Measurements from ENCODE around the gene TSTD1. TPM values are rescaled to one million over a fixed set of nuclear protein-coding genes. Genes with fewer than 3 reads are reported as not detected.

Gene TSTD1
- total RNA-seq, 1 experiment from 2014 or later = 116 TPM

GRCh38 chr1:161006563-161006962 is 32.2 kb downstream of the TSTD1 start:
- ATAC-seq (no peak), DNase-seq (ENCODE audit: low read depth, low spot score) (no peak)
- POLR2A ChIA-PET = interaction anchor here (1.9 kb wide), 1 partner anchor 15 kb away, joined by 7 read pairs; the partner anchor contains the start of gene F11R
- Histone ChIP-seq H3K9me3 (ENCODE audit: control insufficient read depth in 1 of 2, insufficient read depth in 1 of 2, low read depth in 1 of 2, low read length in 2 of 2) (no peaks in the 10 kb centered on the region), H3K36me3 (ENCODE audit: control insufficient read depth in 1 of 2, insufficient read depth in 2 of 2, low read length in 2 of 2) (peaks cover 0 to 2% of the 10 kb centered on the region in 2 experiments; a peak in 1 of 4 replicates), H3K9me2 (ENCODE audit: insufficient read depth) (no peaks in the 10 kb centered on the region), H3K9ac (ENCODE audit: low read length) (no peak overlapping the region), H3K27ac (ENCODE audit: low read depth, low read length) (no peak overlapping the region), H3K4me2 (ENCODE audit: low read length) (no peak overlapping the region), H3K27me3 (ENCODE audit: insufficient read depth, low read length) (no peaks in the 10 kb centered on the region), H2AFZ (ENCODE audit: low read depth, low read length, poor library complexity, severe bottlenecking) (no peak overlapping the region), H3K79me2 (ENCODE audit: insufficient read depth, low read length) (peaks cover 93% of the 10 kb centered on the region), H4K20me1 (ENCODE audit: insufficient read depth) (no peaks in the 10 kb centered on the region; the same call in 1 of the 2 replicates), H3K4me3 (replicated peaks in 1 of 2; ENCODE audit: low read depth in 1 of 2, low read length in 2 of 2) (no peak overlapping the region), H3K4me1 (ENCODE audit: control insufficient read depth in 1 of 2, insufficient read depth in 2 of 2, low read length in 2 of 2) (no peaks in the 10 kb centered on the region; a peak in 1 of 4 replicates)
- BruUV-seq (replicated peaks) = no TSS peak
- intact Hi-C loops (cut with micrococcal nuclease) = no loop called here
- CTCF ChIA-PET = no interaction called here
- RAD21 ChIA-PET (ENCODE audit: low non-redundant PET in 1 of 2, low total read pairs in 2 of 2, uncharacterized antibody in 2 of 2, unreplicated experiment in 2 of 2) = no interaction called here
- TF ChIP-seq, protein P1, sequence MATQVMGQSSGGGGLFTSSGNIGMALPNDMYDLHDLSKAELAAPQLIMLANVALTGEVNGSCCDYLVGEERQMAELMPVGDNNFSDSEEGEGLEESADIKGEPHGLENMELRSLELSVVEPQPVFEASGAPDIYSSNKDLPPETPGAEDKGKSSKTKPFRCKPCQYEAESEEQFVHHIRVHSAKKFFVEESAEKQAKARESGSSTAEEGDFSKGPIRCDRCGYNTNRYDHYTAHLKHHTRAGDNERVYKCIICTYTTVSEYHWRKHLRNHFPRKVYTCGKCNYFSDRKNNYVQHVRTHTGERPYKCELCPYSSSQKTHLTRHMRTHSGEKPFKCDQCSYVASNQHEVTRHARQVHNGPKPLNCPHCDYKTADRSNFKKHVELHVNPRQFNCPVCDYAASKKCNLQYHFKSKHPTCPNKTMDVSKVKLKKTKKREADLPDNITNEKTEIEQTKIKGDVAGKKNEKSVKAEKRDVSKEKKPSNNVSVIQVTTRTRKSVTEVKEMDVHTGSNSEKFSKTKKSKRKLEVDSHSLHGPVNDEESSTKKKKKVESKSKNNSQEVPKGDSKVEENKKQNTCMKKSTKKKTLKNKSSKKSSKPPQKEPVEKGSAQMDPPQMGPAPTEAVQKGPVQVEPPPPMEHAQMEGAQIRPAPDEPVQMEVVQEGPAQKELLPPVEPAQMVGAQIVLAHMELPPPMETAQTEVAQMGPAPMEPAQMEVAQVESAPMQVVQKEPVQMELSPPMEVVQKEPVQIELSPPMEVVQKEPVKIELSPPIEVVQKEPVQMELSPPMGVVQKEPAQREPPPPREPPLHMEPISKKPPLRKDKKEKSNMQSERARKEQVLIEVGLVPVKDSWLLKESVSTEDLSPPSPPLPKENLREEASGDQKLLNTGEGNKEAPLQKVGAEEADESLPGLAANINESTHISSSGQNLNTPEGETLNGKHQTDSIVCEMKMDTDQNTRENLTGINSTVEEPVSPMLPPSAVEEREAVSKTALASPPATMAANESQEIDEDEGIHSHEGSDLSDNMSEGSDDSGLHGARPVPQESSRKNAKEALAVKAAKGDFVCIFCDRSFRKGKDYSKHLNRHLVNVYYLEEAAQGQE (IDR thresholded peaks at IDR 0.05; ENCODE audit: low read depth) = no peak
- TF ChIP-seq CBX3 (IDR thresholded peaks at IDR 0.05; ENCODE audit: low read depth) (no peak), FOSL1 (IDR thresholded peaks at IDR 0.05; ENCODE audit: low read depth) (no peak), SIN3A (IDR thresholded peaks at IDR 0.05; ENCODE audit: low read depth) (no peak), ELF1 (IDR thresholded peaks at IDR 0.05; ENCODE audit: borderline replicate concordance, low read depth) (no peak), POLR2AphosphoS5 (IDR thresholded peaks at IDR 0.05; ENCODE audit: low read depth, low read length) (no peak), ZFX (IDR thresholded peaks at IDR 0.05) (no peak)
- TF ChIP-seq, protein P2, sequence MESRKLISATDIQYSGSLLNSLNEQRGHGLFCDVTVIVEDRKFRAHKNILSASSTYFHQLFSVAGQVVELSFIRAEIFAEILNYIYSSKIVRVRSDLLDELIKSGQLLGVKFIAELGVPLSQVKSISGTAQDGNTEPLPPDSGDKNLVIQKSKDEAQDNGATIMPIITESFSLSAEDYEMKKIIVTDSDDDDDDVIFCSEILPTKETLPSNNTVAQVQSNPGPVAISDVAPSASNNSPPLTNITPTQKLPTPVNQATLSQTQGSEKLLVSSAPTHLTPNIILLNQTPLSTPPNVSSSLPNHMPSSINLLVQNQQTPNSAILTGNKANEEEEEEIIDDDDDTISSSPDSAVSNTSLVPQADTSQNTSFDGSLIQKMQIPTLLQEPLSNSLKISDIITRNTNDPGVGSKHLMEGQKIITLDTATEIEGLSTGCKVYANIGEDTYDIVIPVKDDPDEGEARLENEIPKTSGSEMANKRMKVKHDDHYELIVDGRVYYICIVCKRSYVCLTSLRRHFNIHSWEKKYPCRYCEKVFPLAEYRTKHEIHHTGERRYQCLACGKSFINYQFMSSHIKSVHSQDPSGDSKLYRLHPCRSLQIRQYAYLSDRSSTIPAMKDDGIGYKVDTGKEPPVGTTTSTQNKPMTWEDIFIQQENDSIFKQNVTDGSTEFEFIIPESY (IDR thresholded peaks at IDR 0.05; ENCODE audit: extremely low read depth, insufficient replicate concordance, low read length) = no peak
